T-cell (primary cell): ENCODE data around the gene MILR1. TPM values are rescaled to one million over a fixed set of nuclear protein-coding genes. Genes with fewer than 3 reads are reported as not detected.
"Not testable (repeated sequence)": the region's sequence is repeated elsewhere in the genome, so short reads cannot be mapped to it uniquely, and the experiment has no call there.

ENCODE experiments used
- ATAC-seq, 4 experiments: fragments of 200-7000 bp in 3 of 4; fragments of 150-1000 bp in 1 of 4; cut with Tn5 transposase; replicated peaks in 1 of 4; 1 replicate in 3 of 4; 2 replicates in 1 of 4; pipeline ENCODE4 v1.10.0; 2021; ENCODE audit warnings: moderate library complexity in 3 of 4, mild to moderate bottlenecking in 2 of 4, moderate number of reproducible peaks in 1 of 4
- CTCF ChIA-PET, 2 donors: fragments of 300-600 bp; sonication (Branson Sonifier 250); formaldehyde crosslinking; loops; one replicate each; lab custom pipeline; 2022; ENCODE audit warnings: antibody characterized with exemption in 2 of 2; lab: Charles Lee
- POLR2A ChIA-PET, 2 donors: fragments of 300-600 bp; sonication (Branson Sonifier 250); formaldehyde crosslinking; loops; one replicate each; lab custom pipeline; 2022; ENCODE audit warnings: antibody characterized with exemption in 2 of 2; lab: Charles Lee
- DNase-seq, 35 experiments: peaks; one replicate each; pipeline versions ENCODE4 v3.0.0 to v3.0.0-alpha.2; 2013 to 2023
- H3K27ac ChIP-seq: one replicate; pipeline ENCODE4 v1.5.1; 2013; ENCODE audit warnings: low read length
- H3K27me3 ChIP-seq, 2 experiments: replicated peaks in 1 of 2; 1 replicate in 1 of 2; 2 replicates in 1 of 2; pipeline versions ENCODE4 v1.6.1 to v1.7.0; 2013; ENCODE audit warnings: low read length in 1 of 2, mixed read lengths in 1 of 2; ENCODE audit not compliant: control insufficient read depth in 2 of 2, insufficient read depth in 2 of 2; ENCODE audit errors: extremely low read depth in 1 of 2
- H3K36me3 ChIP-seq, 2 donors: 1 replicate in 1 of 2; 2 replicates in 1 of 2; pipeline versions ENCODE4 v1.6.1 to v1.7.0; 2013; ENCODE audit warnings: low read length in 1 of 2; ENCODE audit not compliant: control insufficient read depth in 2 of 2, insufficient read depth in 1 of 2; ENCODE audit errors: extremely low read depth in 1 of 2
- H3K4me1 ChIP-seq, 2 experiments: 1 replicate in 1 of 2; 2 replicates in 1 of 2; pipeline versions ENCODE4 v1.6.1 to v1.7.0; 2013; ENCODE audit warnings: low read length in 2 of 2, mixed read lengths in 1 of 2; ENCODE audit not compliant: insufficient read depth in 2 of 2, control insufficient read depth in 1 of 2; ENCODE audit errors: extremely low read depth in 1 of 2
- H3K4me3 ChIP-seq, 2 donors: 1 replicate in 1 of 2; 2 replicates in 1 of 2; pipeline versions ENCODE4 v1.5.1 to v1.7.0; 2013; ENCODE audit warnings: mild to moderate bottlenecking in 2 of 2, low read length in 1 of 2, moderate library complexity in 1 of 2; ENCODE audit not compliant: control insufficient read depth in 1 of 2; ENCODE audit errors: extremely low read depth in 1 of 2
- H3K9me3 ChIP-seq: 2 replicates; pipeline ENCODE4 v1.7.0; 2013
- H3K27ac Mint-ChIP-seq, 2 donors: one replicate each; pipeline ENCODE4 v1.8.0; 2020 to 2021; ENCODE audit warnings: mild to moderate bottlenecking in 2 of 2, mixed read lengths in 2 of 2
- H3K27me3 Mint-ChIP-seq, 2 donors: one replicate each; pipeline ENCODE4 v1.8.0; 2021 to 2022; ENCODE audit warnings: mixed read lengths in 2 of 2
- H3K36me3 Mint-ChIP-seq: one replicate; pipeline ENCODE4 v1.8.0; 2021; ENCODE audit warnings: mixed read lengths
- H3K4me1 Mint-ChIP-seq, 3 donors: one replicate each; pipeline ENCODE4 v1.8.0; 2020 to 2022; ENCODE audit warnings: mixed read lengths in 3 of 3, mild to moderate bottlenecking in 1 of 3
- H3K4me3 Mint-ChIP-seq, 3 donors: one replicate each; pipeline ENCODE4 v1.8.0; 2020 to 2022; ENCODE audit warnings: mild to moderate bottlenecking in 3 of 3, mixed read lengths in 3 of 3, moderate library complexity in 3 of 3
- H3K9me3 Mint-ChIP-seq, 3 donors: one replicate each; pipeline ENCODE4 v1.8.0; 2020 to 2022; ENCODE audit warnings: mixed read lengths in 3 of 3
- WGBS: methylation state at CpG from one replicate; pipeline ENCODE4 v1.1.5; 2013; ENCODE audit warnings: missing lambda C conversion rate; ENCODE audit not compliant: insufficient coverage; 5-methylcytosine and 5-hydroxymethylcytosine counted together
- total RNA-seq, 35 experiments: library from RNA in 6 of 35; stranded (reverse) in 6 of 35; fragments of 120-200 nt in 1 of 35; gene quantifications; one replicate each; pipeline versions ENCODE4 v1.2.1 to v1.2.4 and lab custom pipeline; 2013 to 2026

MILR1 gene
- total RNA-seq, 5 donors from 2014 or later (not counting 1 experiment from before 2014, with no cell fraction given) = 0.22 to 0.76 TPM; not detected in 3

DNA sequence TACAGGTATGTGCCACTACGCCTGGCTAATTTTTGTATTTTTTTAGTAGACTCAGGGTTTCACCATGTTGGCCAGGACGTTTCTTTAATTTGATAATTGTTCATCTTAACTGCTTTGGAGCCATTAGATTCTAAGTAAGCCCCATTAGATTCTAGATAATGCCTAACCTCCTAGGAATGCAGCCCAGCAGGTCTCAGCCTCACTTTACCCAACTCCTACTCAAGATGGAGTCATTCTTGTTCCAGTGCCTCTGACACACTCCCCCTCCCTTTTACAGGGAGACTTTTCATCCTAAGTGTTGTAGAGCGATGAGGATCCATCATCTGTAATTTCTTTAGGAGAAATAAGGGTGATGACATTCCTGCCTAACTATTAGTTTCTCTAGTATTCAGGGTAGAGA lies 23.7 kb upstream of the MILR1 start:
- Mint-ChIP-seq H3K27ac (no peak overlapping the region), H3K4me1 (peaks cover 0 to 3% (median 2%) of the 10 kb centered on the region in 3 donors), H3K36me3 (no peaks in the 10 kb centered on the region), H3K27me3 (no peaks in the 10 kb centered on the region), H3K9me3 (no peaks in the 10 kb centered on the region), H3K4me3 (no peak overlapping the region)
- POLR2A ChIA-PET = no interaction called here
- Histone ChIP-seq H3K9me3 (no peaks in the 10 kb centered on the region), H3K36me3 (no peaks in the 10 kb centered on the region), H3K4me3 (no peak overlapping the region), H3K4me1 (peaks cover 0 to 3% of the 10 kb centered on the region in 2 experiments), H3K27ac (no peak overlapping the region), H3K27me3 (peaks cover 0 to 2% of the 10 kb centered on the region in 2 experiments)
- no CpG with 5 or more reads among the region's 3 CpGs for WGBS
- DNase-seq (no peak), ATAC-seq (no peak)
- CTCF ChIA-PET = interaction anchor here in 1 of 2 donors (0.6 to 0.7 kb wide), 2 partner anchors 67 to 230 kb away, joined by 3 read pairs; no protein-coding TSS in a partner anchor

DNA sequence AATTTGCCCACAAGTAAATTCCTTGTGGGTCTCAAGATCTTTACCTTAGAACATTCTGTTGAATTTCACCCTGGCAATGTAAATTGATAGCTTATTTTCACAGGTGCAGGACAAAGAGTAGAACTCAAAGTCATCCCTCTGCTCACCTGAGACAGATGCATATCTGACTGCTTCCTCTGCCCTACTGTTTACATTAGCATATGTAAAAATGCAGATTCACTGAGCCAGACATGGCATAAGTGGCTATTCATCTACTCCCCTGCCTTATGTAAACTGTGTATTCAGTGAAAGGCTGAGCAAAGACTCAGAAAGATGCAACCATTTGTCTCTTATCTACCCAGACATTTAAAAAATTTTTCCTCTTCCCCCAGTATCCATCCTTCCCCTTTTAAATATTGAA lies 22.3 kb upstream of the MILR1 start:
- Histone ChIP-seq H3K4me3 (no peak overlapping the region), H3K27ac (no peak overlapping the region), H3K27me3 (peaks cover 0 to 2% of the 10 kb centered on the region in 2 experiments), H3K36me3 (no peaks in the 10 kb centered on the region), H3K9me3 (no peaks in the 10 kb centered on the region), H3K4me1 (no peaks in the 10 kb centered on the region)
- DNase-seq (no peak), ATAC-seq (no peak)
- CTCF ChIA-PET = interaction anchor here in 1 of 2 donors (0.7 kb wide), 1 partner anchor 41 kb away, joined by 3 read pairs; no protein-coding TSS in a partner anchor
- POLR2A ChIA-PET = interaction anchor here in 1 of 2 donors (0.6 kb wide), 1 partner anchor 14 kb away, joined by 3 read pairs; no protein-coding TSS in a partner anchor
- Mint-ChIP-seq H3K4me1 (no peaks in the 10 kb centered on the region), H3K4me3 (no peak overlapping the region), H3K9me3 (no peaks in the 10 kb centered on the region), H3K36me3 (no peaks in the 10 kb centered on the region), H3K27ac (no peak overlapping the region), H3K27me3 (no peaks in the 10 kb centered on the region)

DNA sequence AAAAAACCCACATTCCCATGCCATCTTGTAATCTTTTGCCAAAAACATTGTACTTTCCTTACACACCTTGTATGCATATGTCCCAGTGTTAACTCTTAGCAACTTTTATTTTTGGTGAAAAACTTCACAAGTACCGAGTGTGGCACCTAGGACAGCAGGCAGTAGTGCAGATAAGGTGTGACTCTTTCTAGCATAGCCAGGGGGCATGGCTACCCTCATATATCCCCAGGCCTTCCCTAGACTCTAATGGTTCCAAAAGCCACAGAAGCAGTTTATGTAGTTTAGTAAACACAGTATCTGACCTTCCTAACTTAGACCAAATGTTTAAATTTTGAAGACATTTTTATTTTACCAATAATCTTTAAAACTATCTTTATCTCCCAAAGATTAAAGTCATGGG lies 20.5 kb upstream of the MILR1 start:
- Mint-ChIP-seq H3K4me3 (no peak overlapping the region), H3K27ac (no peak overlapping the region)

GRCh38 chr17:64430036-64430435 lies 18.9 kb upstream of the MILR1 start:
- not testable (repeated sequence) for H3K27ac ChIP-seq, H3K27me3 Mint-ChIP-seq, H3K4me3 Mint-ChIP-seq, H3K27me3 ChIP-seq, H3K36me3 Mint-ChIP-seq, DNase-seq, H3K4me1 ChIP-seq, ATAC-seq, H3K27ac Mint-ChIP-seq, H3K4me3 ChIP-seq, H3K9me3 ChIP-seq, H3K4me1 Mint-ChIP-seq, H3K36me3 ChIP-seq, H3K9me3 Mint-ChIP-seq
- WGBS = 75% methylated on average over 1 of the region's 2 CpGs
- CTCF ChIA-PET = interaction anchor here in 1 of 2 donors (0.7 to 1.0 kb wide), 2 partner anchors 9 to 11 kb away, joined by 5 to 6 read pairs; no protein-coding TSS in a partner anchor
- POLR2A ChIA-PET = interaction anchor here in 1 of 2 donors (0.7 kb wide), 1 partner anchor 27 kb away, joined by 5 read pairs; no protein-coding TSS in a partner anchor

More for the DNA sequence above, 20.5 kb upstream of the MILR1 start:
- H3K36me3 Mint-ChIP-seq = no peaks in the 10 kb centered on the region
- H3K9me3 ChIP-seq = no peaks in the 10 kb centered on the region
- peaks cover 0 to 2% of the 10 kb centered on the region in 2 donors for H3K27me3 Mint-ChIP-seq
- H3K4me1 Mint-ChIP-seq = no peaks in the 10 kb centered on the region
- DNase-seq (no peak), ATAC-seq (no peak)
- H3K27me3 ChIP-seq = peaks cover 0 to 2% of the 10 kb centered on the region in 2 experiments
- H3K9me3 Mint-ChIP-seq = no peaks in the 10 kb centered on the region
- no peak overlapping the region for H3K4me3 ChIP-seq
- WGBS = no CpG with 5 or more reads among the region's 1 CpG
- H3K27ac ChIP-seq = no peak overlapping the region
- H3K4me1 ChIP-seq = no peaks in the 10 kb centered on the region
- POLR2A ChIA-PET = interaction anchor here (0.6 kb wide), 3 partner anchors 9 to 181 kb away, joined by 4 to 5 read pairs (median 5); no protein-coding TSS in a partner anchor
- no peaks in the 10 kb centered on the region for H3K36me3 ChIP-seq
- CTCF ChIA-PET = interaction anchor here in 1 of 2 donors (1.4 kb wide), 1 partner anchor 8 kb away, joined by 7 read pairs; no protein-coding TSS in a partner anchor

- WGBS = 90% methylated on average over 4 of the region's 6 CpGs
- Mint-ChIP-seq H3K27me3 (peaks cover 0 to 2% of the 10 kb centered on the region in 2 donors), H3K4me1 (no peaks in the 10 kb centered on the region), H3K4me3 (no peak overlapping the region), H3K27ac (no peak overlapping the region), H3K9me3 (no peaks in the 10 kb centered on the region), H3K36me3 (no peaks in the 10 kb centered on the region)
- no peak for ATAC-seq
- no peak for DNase-seq
- no peak overlapping the region for H3K27ac ChIP-seq
- no peaks in the 10 kb centered on the region for H3K9me3 ChIP-seq
- H3K4me1 ChIP-seq = no peaks in the 10 kb centered on the region
- no peak overlapping the region for H3K4me3 ChIP-seq
- ChIA-PET CTCF (interaction anchor here in 1 of 2 donors (0.6 kb wide), 1 partner anchor 677 kb away, joined by 5 read pairs; no protein-coding TSS in a partner anchor), POLR2A (no interaction called here)
- no peaks in the 10 kb centered on the region for H3K36me3 ChIP-seq
- peaks cover 0 to 2% of the 10 kb centered on the region in 2 experiments for H3K27me3 ChIP-seq
These were observed 17.4 kb upstream of the MILR1 start for GRCh38 chr17:64431534-64431933.

DNA sequence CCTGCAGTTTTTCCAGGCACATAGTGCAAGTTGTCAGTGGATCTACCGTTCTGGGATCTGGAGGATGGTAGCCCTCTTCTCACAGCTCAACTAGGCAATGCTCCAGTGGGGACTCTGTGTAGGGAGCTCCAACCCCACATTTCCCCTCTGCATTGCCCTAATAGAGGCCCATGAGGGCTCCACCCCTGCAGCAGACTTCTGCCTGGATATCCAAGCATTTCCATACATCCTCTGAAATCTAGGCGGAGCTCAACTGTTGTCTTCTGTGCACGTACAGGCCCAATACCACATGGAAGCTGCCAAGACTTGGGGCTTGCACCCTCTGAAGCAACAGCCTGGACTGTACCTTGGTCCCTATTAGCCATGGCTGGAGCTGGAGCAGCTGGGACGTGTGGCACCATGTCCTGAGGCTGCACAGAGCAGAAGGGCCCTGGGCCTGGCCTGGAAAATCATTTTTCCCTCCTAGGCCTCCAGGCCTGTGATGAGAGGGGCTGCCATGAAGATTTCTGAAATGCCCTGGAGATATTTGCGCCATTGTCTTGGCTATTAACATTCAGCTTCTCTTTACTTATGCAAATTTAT lies 10.9 kb upstream of the MILR1 start:
- Mint-ChIP-seq H3K27ac (no peak overlapping the region), H3K4me3 (no peak overlapping the region), H3K27me3 (no peaks in the 10 kb centered on the region), H3K36me3 (peaks cover 15% of the 10 kb centered on the region), H3K4me1 (peaks cover 19 to 26% (median 19%) of the 10 kb centered on the region in 3 donors), H3K9me3 (peaks cover 0 to 17% (median 3%) of the 10 kb centered on the region in 3 donors)
- POLR2A ChIA-PET = no interaction called here
- H3K36me3 ChIP-seq = no peaks in the 10 kb centered on the region
- H3K27ac ChIP-seq = no peak overlapping the region
- H3K27me3 ChIP-seq = peaks cover 0 to 5% of the 10 kb centered on the region in 2 experiments
- no peaks in the 10 kb centered on the region for H3K9me3 ChIP-seq
- ATAC-seq = no peak
- WGBS = 86% methylated on average over 5 of the region's 5 CpGs
- peak overlapping the region in 1 of 2 donors; percentile 10 for H3K4me3 ChIP-seq
- CTCF ChIA-PET = no interaction called here
- no peak for DNase-seq
- peaks cover 12 to 16% of the 10 kb centered on the region in 2 experiments for H3K4me1 ChIP-seq
